ENCODE data around the gene IL36G.

GRCh38 chr2:113000436-113000835, 22.6 kb downstream of the IL36G start:
- no peak for TF ChIP-seq CTCF (IDR thresholded peaks at IDR 0.05; ENCODE audit: borderline replicate concordance, extremely low read depth, low read length, poor library complexity, severe bottlenecking)
- no peak for TF ChIP-seq EZH2 (IDR thresholded peaks at IDR 0.05; ENCODE audit: borderline replicate concordance, low read depth, low read length, severe bottlenecking)

Data from DND-41 (cell line).